GM12878 (cell line): ENCODE data around the gene VPS26B. TPM values are rescaled to one million over a fixed set of nuclear protein-coding genes. Genes with fewer than 3 reads are reported as not detected.

Source experiments
- ATAC-seq: fragments of 200-7000 bp; cut with Tn5 transposase; 3 replicates; pipeline ENCODE4 v1.9.1; 2020; ENCODE audit warnings: mild to moderate bottlenecking, moderate library complexity
- BruUV-seq: library from RNA; stranded (reverse); fragments of 400-500 nt; replicated peaks from 2 replicates; lab custom pipeline; 2021; lab: Mats Ljungman, UMichigan
- CTCF ChIA-PET: fragments of 300-600 bp; sonication (Branson Sonifier 250); formaldehyde crosslinking; extraction: SDS; loops from one replicate; lab custom pipeline; 2021; ENCODE audit warnings: inconsistent platforms; lab: Yijun Ruan, JAX
- POLR2A ChIA-PET: fragments of 350-600 bp; formaldehyde crosslinking; extraction: SDS; loops from one replicate; lab custom pipeline; 2021; ENCODE audit warnings: inconsistent platforms; lab: Charles Lee
- RAD21 ChIA-PET: fragments of 300-600 bp; sonication (Branson Sonifier 250); formaldehyde crosslinking; loops from one replicate; lab custom pipeline; 2023; ENCODE audit warnings: antibody characterized with exemption; ENCODE audit not compliant: unreplicated experiment; lab: Charles Lee
- SMC1A ChIA-PET: fragments of 300-600 bp; sonication (Branson Sonifier 250); formaldehyde crosslinking; loops from one replicate; lab custom pipeline; 2023; ENCODE audit not compliant: unreplicated experiment, uncharacterized antibody; lab: Charles Lee
- DNase-seq: peaks from one replicate; pipeline ENCODE4 v3.0.0-alpha.2; 2011; ENCODE audit warnings: low read depth, low spot score
- FAIRE-seq: peaks from 3 replicates; lab custom pipeline; 2011; peaks lifted over from hg19 to GRCh38; lab: Jason Lieb, UNC
- H2AFZ ChIP-seq: 2 replicates; pipeline ENCODE4 v1.6.0; 2011; ENCODE audit warnings: low read depth, low read length, control low read depth; ENCODE audit not compliant: control insufficient read depth
- H3K27ac ChIP-seq: 2 replicates; pipeline ENCODE4 v1.5.1; 2011; ENCODE audit warnings: control low read depth; ENCODE audit not compliant: control insufficient read depth, insufficient read depth
- H3K27me3 ChIP-seq, 2 experiments: replicated peaks in 1 of 2; 2 replicates each; pipeline versions ENCODE4 v1.6.0 to v1.6.1; 2011; ENCODE audit warnings: low read length in 1 of 2; ENCODE audit not compliant: control insufficient read depth in 2 of 2, insufficient read depth in 2 of 2
- H3K36me3 ChIP-seq, 2 experiments: 2 replicates each; pipeline ENCODE4 v1.5.1; 2011; ENCODE audit warnings: low read length in 1 of 2; ENCODE audit not compliant: control insufficient read depth in 2 of 2, insufficient read depth in 2 of 2
- H3K4me1 ChIP-seq: 2 replicates; pipeline ENCODE4 v1.6.1; 2011; ENCODE audit warnings: mild to moderate bottlenecking, low read length, moderate library complexity, mixed read lengths; ENCODE audit not compliant: control insufficient read depth, insufficient read depth
- H3K4me2 ChIP-seq: 2 replicates; pipeline ENCODE4 v1.6.0; 2011; ENCODE audit warnings: control low read depth; ENCODE audit not compliant: control insufficient read depth, insufficient read depth
- H3K4me3 ChIP-seq: fragments of 200-600 bp; sonication (generic); 2 replicates; pipeline ENCODE4 v1.5.1; 2016
- H3K79me2 ChIP-seq: 2 replicates; pipeline ENCODE4 v1.6.0; 2011; ENCODE audit warnings: low read length; ENCODE audit not compliant: control insufficient read depth, insufficient read depth
- H3K9ac ChIP-seq: 2 replicates; pipeline ENCODE4 v1.8.0; 2011; ENCODE audit warnings: low read length, control low read depth, mixed read lengths; ENCODE audit not compliant: control insufficient read depth, insufficient read depth
- H3K9me3 ChIP-seq: replicated peaks from 3 replicates; pipeline ENCODE4 v1.5.1; 2011; ENCODE audit warnings: mild to moderate bottlenecking, low read length; ENCODE audit not compliant: control insufficient read depth, insufficient read depth
- H4K20me1 ChIP-seq: 2 replicates; pipeline ENCODE4 v1.6.0; 2011; ENCODE audit not compliant: control insufficient read depth, insufficient read depth
- CEBPB ChIP-seq, 2 experiments: fragments of 150-350 bp in 1 of 2; IDR thresholded peaks; 2 replicates each; pipeline ENCODE4 v1.6.1; 2012 to 2014; ENCODE audit warnings: low read depth in 2 of 2, low read length in 2 of 2, borderline replicate concordance in 1 of 2, inconsistent platforms in 1 of 2
- EZH2 ChIP-seq: IDR thresholded peaks from 2 replicates; pipeline ENCODE4 v1.6.1; 2012; ENCODE audit warnings: low read depth, mild to moderate bottlenecking, control low read depth, inconsistent platforms, low read length, borderline replicate concordance; ENCODE audit not compliant: control insufficient read depth
- FOS ChIP-seq: IDR thresholded peaks from 3 replicates; pipeline ENCODE4 v1.6.1; 2011; ENCODE audit warnings: borderline replicate concordance; ENCODE audit not compliant: insufficient read length; ENCODE audit errors: extremely low read depth
- IKZF2 ChIP-seq, 2 experiments: fragments of 450-650 bp; IDR thresholded peaks; 2 replicates each; pipeline ENCODE4 v1.6.1; 2017; ENCODE audit warnings: mild to moderate bottlenecking in 2 of 2, moderate library complexity in 2 of 2
- IRF4 ChIP-seq: IDR thresholded peaks from 2 replicates; pipeline ENCODE4 v1.6.1; 2011; ENCODE audit warnings: low read depth, low read length
- NFXL1 ChIP-seq: fragments of 450-650 bp; IDR thresholded peaks from 2 replicates; pipeline ENCODE4 v1.6.1; 2017; ENCODE audit warnings: antibody characterized with exemption, mild to moderate bottlenecking, borderline replicate concordance
- NFYB ChIP-seq: IDR thresholded peaks from 2 replicates; pipeline ENCODE4 v1.6.1; 2011; ENCODE audit warnings: low read depth, mild to moderate bottlenecking, low read length, improper control_type of control experiment, moderate library complexity; ENCODE audit not compliant: insufficient read depth
- RAD51 ChIP-seq: fragments of 450-650 bp; IDR thresholded peaks from 2 replicates; pipeline ENCODE4 v1.6.1; 2016; ENCODE audit warnings: moderate library complexity, mild to moderate bottlenecking, inconsistent platforms
- REST ChIP-seq: IDR thresholded peaks from 2 replicates; pipeline ENCODE4 v1.6.1; 2012; ENCODE audit warnings: mild to moderate bottlenecking, low read depth, low read length
- SIN3A ChIP-seq: IDR thresholded peaks from 2 replicates; pipeline ENCODE4 v1.6.1; 2012; ENCODE audit warnings: low read depth, low read length, improper control_type of control experiment
- SMAD1 ChIP-seq: fragments of 450-650 bp; IDR thresholded peaks from 2 replicates; pipeline ENCODE4 v1.6.1; 2018; ENCODE audit warnings: mild to moderate bottlenecking, low read depth; ENCODE audit not compliant: partially characterized antibody
- SPI1 ChIP-seq: IDR thresholded peaks from 2 replicates; pipeline ENCODE4 v1.6.1; 2011; ENCODE audit warnings: low read depth, mild to moderate bottlenecking, low read length, moderate library complexity, borderline replicate concordance; ENCODE audit not compliant: insufficient read depth
- WGBS: methylation state at CpG from one replicate; pipeline ENCODE4 v1.1.6; 2016; ENCODE audit warnings: low lambda C conversion rate; ENCODE audit not compliant: insufficient replicate concordance, insufficient coverage; ENCODE audit errors: missing lambda C conversion rate; 5-methylcytosine and 5-hydroxymethylcytosine counted together
- in situ Hi-C: fragments of 300-500 bp; cut with MboI; formaldehyde crosslinking; loops from 9 replicates; pipeline ENCODE4 v1.14.3; 2018; ENCODE audit warnings: mixed read lengths
- intact Hi-C: fragments of 100-400 bp; cut with micrococcal nuclease; formaldehyde crosslinking; loops from one replicate; pipeline ENCODE4 v1.14.2; 2022; ENCODE audit not compliant: unreplicated experiment
- polyA plus RNA-seq, 11 experiments: library from polyadenylated mRNA; depleted of rRNA in 4 of 11; unstranded in 6 of 11; stranded (reverse) in 5 of 11; fragments of >200 nt; fragmentation: Nextera tagmentation in 4 of 11; fragmentation: Illumina TruSeq in 1 of 11; extraction: Ambion mirVana in 4 of 11; extraction: Trizol in 1 of 11; gene quantifications; 1 replicate in 1 of 11; 2 replicates in 10 of 11; pipeline versions ENCODE4 v1.2.1 to v1.2.3, GENCODE V29; 2011 to 2016; ENCODE audit warnings: inconsistent platforms in 2 of 11, missing spikeins in 2 of 11, low read depth in 1 of 11
- total RNA-seq, 4 experiments: library from RNA; depleted of rRNA in 3 of 4; stranded (reverse); fragments of >200 nt in 3 of 4; fragmentation: Illumina TruSeq in 1 of 4; extraction: Trizol in 1 of 4; gene quantifications; 2 replicates each; pipeline versions ENCODE4 v1.2.1 to v1.2.3, GENCODE V29; 2013 to 2021

Gene VPS26B
- total and polyA plus RNA-seq, 10 of the 15 experiments (the other 5 are each of a cell fraction or from before 2014, with no cell fraction given), result 1.6 to 26.9 (median 13.3) TPM

GRCh38 chr11:134257101-134257500 is 32.6 kb downstream of the VPS26B start:
- BruUV-seq, result no TSS peak
- H3K27me3 ChIP-seq, result no peaks in the 10 kb centered on the region
- intact Hi-C loops, result loop anchor here (10.0 kb wide), 1 partner anchor 52 kb away; no protein-coding TSS in a partner anchor
- H3K79me2 ChIP-seq, result peaks cover 6% of the 10 kb centered on the region
- no peak for TF ChIP-seq NFYB
- TF ChIP-seq, all 136 proteins: peak for 0
- Histone ChIP-seq H3K27ac (no peak overlapping the region), H3K4me3 (no peak overlapping the region), H3K4me1 (peaks cover 3% of the 10 kb centered on the region), H3K9ac (no peak overlapping the region), H3K9me3 (no peaks in the 10 kb centered on the region), H3K36me3 (no peaks in the 10 kb centered on the region; a peak in 1 of 4 replicates), H4K20me1 (no peaks in the 10 kb centered on the region), H3K4me2 (no peak overlapping the region), H2AFZ (no peak overlapping the region)
- in situ Hi-C loops, result no loop called here
- WGBS, result 90% methylated on average over 11 of the region's 11 CpGs
- DNase-seq, result no peak
- ChIA-PET POLR2A (no interaction called here), RAD21 (no interaction called here), CTCF (interaction anchor here (1.2 kb wide), 1 partner anchor 50 kb away, joined by 4 read pairs; no protein-coding TSS in a partner anchor), SMC1A (no interaction called here)
- ATAC-seq, result no peak
- FAIRE-seq, result no peak

GRCh38 chr11:134258577-134258976 is 34.1 kb downstream of the VPS26B start:
- FAIRE-seq (no peak), DNase-seq (no peak), ATAC-seq (no peak)
- H3K27me3 ChIP-seq, result no peaks in the 10 kb centered on the region
- ChIA-PET POLR2A (no interaction called here), SMC1A (no interaction called here), RAD21 (no interaction called here), CTCF (no interaction called here)
- peaks cover 3% of the 10 kb centered on the region for H3K4me1 ChIP-seq
- no peak overlapping the region for H3K9ac ChIP-seq
- no peaks in the 10 kb centered on the region for H4K20me1 ChIP-seq
- no peaks in the 10 kb centered on the region; the same call in 1 of the 2 replicates for H3K79me2 ChIP-seq
- no peak overlapping the region for H2AFZ ChIP-seq
- WGBS, result 74% methylated on average over 4 of the region's 4 CpGs
- no peak overlapping the region for H3K4me2 ChIP-seq
- BruUV-seq, result no TSS peak
- intact Hi-C loops (loop anchor here (10.0 kb wide), 1 partner anchor 54 kb away; no protein-coding TSS in a partner anchor), in situ Hi-C loops (no loop called here)
- no peak overlapping the region for H3K27ac ChIP-seq
- TF ChIP-seq REST, result no peak
- TF ChIP-seq IKZF2 (IDR thresholded peaks at IDR 0.05), result no peak
- TF ChIP-seq CEBPB (IDR thresholded peaks at IDR 0.05; ENCODE audit: borderline replicate concordance in 1 of 2, low read depth in 2 of 2, low read length in 2 of 2), result no peak
- no peak for TF ChIP-seq NFXL1
- TF ChIP-seq SIN3A, result no peak
- TF ChIP-seq EZH2, result no peak
- TF ChIP-seq IRF4, result no peak
- no peak for TF ChIP-seq SPI1
- no peak for TF ChIP-seq FOS
- TF ChIP-seq RAD51, result no peak
- TF ChIP-seq SMAD1, result no peak
- H3K4me3 ChIP-seq, result no peak overlapping the region
- H3K9me3 ChIP-seq, result no peaks in the 10 kb centered on the region
- H3K36me3 ChIP-seq, result peaks cover 0 to 1% of the 10 kb centered on the region in 2 experiments; a peak in 1 of 4 replicates
